IMR-90 (cell line): ENCODE results near the gene ZEB2. TPM values are rescaled to one million over a fixed set of nuclear protein-coding genes. Genes with fewer than 3 reads are reported as not detected.

ENCODE experiments used
- ATAC-seq: fragments of 200-7000 bp; cut with Tn5 transposase; 2 replicates; pipeline ENCODE4 v1.9.1; 2020; ENCODE audit warnings: low read depth, mild to moderate bottlenecking, moderate library complexity
- BruUV-seq: library from RNA; stranded (reverse); fragments of 400-500 nt; replicated peaks from 2 replicates; lab custom pipeline; 2021; lab: Mats Ljungman, UMichigan
- CTCF ChIA-PET: fragments of 300-600 bp; formaldehyde crosslinking; extraction: SDS; loops from one replicate; lab custom pipeline; 2021; ENCODE audit warnings: antibody characterized with exemption; lab: Yijun Ruan, JAX
- POLR2A ChIA-PET: fragments of 300-600 bp; sonication (Branson Sonifier 250); formaldehyde crosslinking; loops from one replicate; lab custom pipeline; 2022; ENCODE audit warnings: antibody characterized with exemption; ENCODE audit not compliant: unreplicated experiment; lab: Charles Lee
- DNase-seq: peaks from one replicate; pipeline ENCODE4 v3.0.0; 2013
- H2AFZ ChIP-seq: replicated peaks from 2 replicates; pipeline ENCODE3; 2013; ENCODE audit warnings: low read length, mild to moderate bottlenecking; ENCODE audit not compliant: poor library complexity
- H2AK5ac ChIP-seq: 2 replicates; pipeline ENCODE4 v1.6.1; 2013; ENCODE audit warnings: low read depth, low read length, inconsistent platforms
- H2AK9ac ChIP-seq: replicated peaks from 2 replicates; pipeline ENCODE3; 2013; ENCODE audit warnings: mild to moderate bottlenecking, low read depth, low read length, moderate library complexity; ENCODE audit not compliant: poor library complexity
- H2BK120ac ChIP-seq: 2 replicates; pipeline ENCODE4 v1.6.1; 2013; ENCODE audit warnings: low read depth, low read length, inconsistent platforms
- H2BK15ac ChIP-seq: 3 replicates; pipeline ENCODE4 v1.6.1; 2013; ENCODE audit warnings: low read depth, low read length, inconsistent platforms
- H2BK20ac ChIP-seq: 2 replicates; pipeline ENCODE4 v1.6.1; 2013; ENCODE audit warnings: low read depth, mild to moderate bottlenecking, inconsistent platforms, low read length, moderate library complexity
- H2BK5ac ChIP-seq: 2 replicates; pipeline ENCODE4 v1.6.1; 2013; ENCODE audit warnings: mild to moderate bottlenecking, low read depth, low read length, inconsistent platforms; ENCODE audit not compliant: poor library complexity, severe bottlenecking
- H3K14ac ChIP-seq: replicated peaks from 2 replicates; pipeline ENCODE4 v1.6.1; 2013; ENCODE audit warnings: low read depth, low read length, inconsistent platforms
- H3K18ac ChIP-seq: 2 replicates; pipeline ENCODE4 v1.6.1; 2013; ENCODE audit warnings: low read depth, low read length, control low read depth
- H3K23ac ChIP-seq: 2 replicates; pipeline ENCODE4 v1.6.1; 2013; ENCODE audit warnings: low read depth, low read length, inconsistent platforms
- H3K27ac ChIP-seq: 2 replicates; pipeline ENCODE4 v1.5.1; 2013; ENCODE audit warnings: mild to moderate bottlenecking, control low read depth, low read length; ENCODE audit not compliant: insufficient read depth
- H3K27me3 ChIP-seq: 2 replicates; pipeline ENCODE4 v1.6.1; 2013; ENCODE audit warnings: low read length; ENCODE audit not compliant: control insufficient read depth, insufficient read depth
- H3K36me3 ChIP-seq: 2 replicates; pipeline ENCODE4 v1.6.1; 2013; ENCODE audit warnings: low read length, mixed read lengths; ENCODE audit not compliant: control insufficient read depth, insufficient read depth
- H3K4ac ChIP-seq: 2 replicates; pipeline ENCODE4 v1.6.1; 2013; ENCODE audit warnings: low read depth, low read length, inconsistent platforms
- H3K4me1 ChIP-seq: 2 replicates; pipeline ENCODE4 v1.6.1; 2013; ENCODE audit warnings: low read length, mixed read lengths; ENCODE audit not compliant: control insufficient read depth, insufficient read depth
- H3K4me2 ChIP-seq: 2 replicates; pipeline ENCODE4 v1.6.1; 2013; ENCODE audit warnings: low read depth, mild to moderate bottlenecking, control low read depth, low read length, moderate library complexity
- H3K4me3 ChIP-seq: 2 replicates; pipeline ENCODE4 v1.5.1; 2013; ENCODE audit warnings: low read depth, mild to moderate bottlenecking, control low read depth, low read length, moderate library complexity; ENCODE audit not compliant: insufficient read depth
- H3K56ac ChIP-seq: 2 replicates; pipeline ENCODE4 v1.6.1; 2013; ENCODE audit warnings: low read length, inconsistent platforms; ENCODE audit not compliant: insufficient read depth; ENCODE audit errors: extremely low read depth
- H3K79me1 ChIP-seq, 2 experiments: 2 replicates each; pipeline ENCODE4 v1.6.1; 2013; ENCODE audit warnings: low read length in 2 of 2, inconsistent platforms in 1 of 2, low read depth in 1 of 2
- H3K9ac ChIP-seq: 2 replicates; pipeline ENCODE4 v1.6.1; 2013; ENCODE audit warnings: low read depth, low read length, control low read depth
- H3K9me1 ChIP-seq: 2 replicates; pipeline ENCODE4 v1.6.1; 2013; ENCODE audit warnings: low read length, inconsistent platforms; ENCODE audit not compliant: insufficient read depth
- H3K9me3 ChIP-seq: 2 replicates; pipeline ENCODE4 v1.6.1; 2013; ENCODE audit warnings: low read length; ENCODE audit not compliant: control insufficient read depth, insufficient read depth
- H4K20me1 ChIP-seq: 2 replicates; pipeline ENCODE4 v1.6.1; 2013; ENCODE audit warnings: low read length, inconsistent platforms; ENCODE audit not compliant: insufficient read depth
- H4K5ac ChIP-seq: 2 replicates; pipeline ENCODE4 v1.6.1; 2013; ENCODE audit warnings: mild to moderate bottlenecking, low read depth, low read length, control low read depth
- H4K8ac ChIP-seq, 2 experiments: 2 replicates each; pipeline ENCODE4 v1.6.1; 2013; ENCODE audit warnings: low read depth in 2 of 2, low read length in 2 of 2, control low read depth in 1 of 2, inconsistent platforms in 1 of 2
- H4K91ac ChIP-seq: 2 replicates; pipeline ENCODE4 v1.6.1; 2013; ENCODE audit warnings: low read depth, low read length, inconsistent platforms; ENCODE audit not compliant: insufficient read depth
- CEBPB ChIP-seq: IDR thresholded peaks from 2 replicates; pipeline ENCODE4 v1.6.1; 2012; ENCODE audit warnings: low read depth, low read length, improper control_type of control experiment
- CHD1 ChIP-seq: IDR thresholded peaks from 2 replicates; pipeline ENCODE4 v1.6.1; 2012; ENCODE audit warnings: low read depth, low read length, improper control_type of control experiment
- USF2 ChIP-seq: fragments of 150-350 bp; IDR thresholded peaks from 2 replicates; pipeline ENCODE4 v1.6.1; 2017; ENCODE audit warnings: mild to moderate bottlenecking, antibody characterized with exemption, low read length, low read depth
- WGBS, 2 experiments: methylation state at CpG; one replicate each; pipeline versions ENCODE4 v1.1.5 to v1.1.7; 2013; ENCODE audit warnings: missing lambda C conversion rate in 2 of 2; ENCODE audit not compliant: insufficient read length in 1 of 2; ENCODE audit errors: extremely low coverage in 2 of 2; 5-methylcytosine and 5-hydroxymethylcytosine counted together
- dilution Hi-C: fragments of 300-500 bp; cut with HindIII; formaldehyde crosslinking; loops from one replicate; pipeline ENCODE4 v1.14.3; 2018; ENCODE audit warnings: low sequenced_read_pairs; ENCODE audit not compliant: unreplicated experiment
- in situ Hi-C: fragments of 300-500 bp; cut with MboI; formaldehyde crosslinking; loops from 3 replicates; pipeline ENCODE4 v1.14.3; 2019; ENCODE audit warnings: low sequenced_read_pairs, inconsistent platforms, mixed read lengths
- intact Hi-C: fragments of 100-400 bp; cut with micrococcal nuclease; formaldehyde crosslinking; loops from 2 replicates; pipeline ENCODE4 v1.10.0; 2022
- polyA plus RNA-seq, 3 experiments: library from polyadenylated mRNA; depleted of rRNA; stranded (reverse); fragments of >200 nt; gene quantifications; 2 replicates each; pipeline ENCODE4 v1.2.3, GENCODE V29; 2012; ENCODE audit warnings: low replicate concordance in 1 of 3
- total RNA-seq: library from RNA; depleted of rRNA; stranded (reverse); fragments of >200 nt; gene quantifications from 2 replicates; pipeline ENCODE4 v1.2.3, GENCODE V29; 2012
- TF ChIP-seq, protein P1 (sequence below): conservative IDR thresholded peaks from 2 replicates; pipeline ENCODE4 v1.5.1; 2012; ENCODE audit warnings: mild to moderate bottlenecking, low read depth, low read length, improper control_type of control experiment

The ZEB2 gene
- total and polyA plus RNA-seq, 2 of the 4 experiments (the other 2 are of a cell fraction): 22.4 to 50.9 TPM

- dilution Hi-C loops: no loop called here
- Histone ChIP-seq H3K9ac (no peak overlapping the region), H2AK9ac (no peak overlapping the region), H2AK5ac (no peak overlapping the region), H2AFZ (no peak overlapping the region), H2BK120ac (no peak overlapping the region), H3K36me3 (peaks cover 2% of the 10 kb centered on the region; the same call in 1 of the 2 replicates), H2BK20ac (no peak overlapping the region), H3K27me3 (no peaks in the 10 kb centered on the region), H2BK5ac (no peak overlapping the region), H3K79me1 (peaks cover 42 to 65% of the 10 kb centered on the region in 2 experiments), H3K56ac (no peak overlapping the region), H3K4me1 (peaks cover 17% of the 10 kb centered on the region), H4K91ac (no peak overlapping the region), H3K4me3 (no peak overlapping the region), H3K18ac (no peak overlapping the region), H3K23ac (peak overlapping the region; percentile 84; the same call in 1 of the 2 replicates), H4K5ac (no peak overlapping the region), H3K9me1 (peaks cover 4% of the 10 kb centered on the region), H3K4ac (no peak overlapping the region), H3K9me3 (no peaks in the 10 kb centered on the region), H3K4me2 (no peak overlapping the region), H4K20me1 (no peaks in the 10 kb centered on the region), H2BK15ac (no peak overlapping the region), H3K14ac (no peak overlapping the region), H3K27ac (no peak overlapping the region), H4K8ac (no peak overlapping the region)
- no peak for ATAC-seq
- WGBS, 2 experiments: no CpG with 5 or more reads among the region's 2 CpGs
- TF ChIP-seq USF2 (no peak), CEBPB (0 out of 2 replicates have a peak, but pooled peaks have one; percentile 6), CHD1 (no peak)
- TF ChIP-seq, protein P1, sequence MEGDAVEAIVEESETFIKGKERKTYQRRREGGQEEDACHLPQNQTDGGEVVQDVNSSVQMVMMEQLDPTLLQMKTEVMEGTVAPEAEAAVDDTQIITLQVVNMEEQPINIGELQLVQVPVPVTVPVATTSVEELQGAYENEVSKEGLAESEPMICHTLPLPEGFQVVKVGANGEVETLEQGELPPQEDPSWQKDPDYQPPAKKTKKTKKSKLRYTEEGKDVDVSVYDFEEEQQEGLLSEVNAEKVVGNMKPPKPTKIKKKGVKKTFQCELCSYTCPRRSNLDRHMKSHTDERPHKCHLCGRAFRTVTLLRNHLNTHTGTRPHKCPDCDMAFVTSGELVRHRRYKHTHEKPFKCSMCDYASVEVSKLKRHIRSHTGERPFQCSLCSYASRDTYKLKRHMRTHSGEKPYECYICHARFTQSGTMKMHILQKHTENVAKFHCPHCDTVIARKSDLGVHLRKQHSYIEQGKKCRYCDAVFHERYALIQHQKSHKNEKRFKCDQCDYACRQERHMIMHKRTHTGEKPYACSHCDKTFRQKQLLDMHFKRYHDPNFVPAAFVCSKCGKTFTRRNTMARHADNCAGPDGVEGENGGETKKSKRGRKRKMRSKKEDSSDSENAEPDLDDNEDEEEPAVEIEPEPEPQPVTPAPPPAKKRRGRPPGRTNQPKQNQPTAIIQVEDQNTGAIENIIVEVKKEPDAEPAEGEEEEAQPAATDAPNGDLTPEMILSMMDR: no peak
- BruUV-seq: no TSS peak
- intact Hi-C loops: no loop called here
- POLR2A ChIA-PET: no interaction called here
- DNase-seq: no peak
- in situ Hi-C loops: no loop called here
- CTCF ChIA-PET: interaction anchor here (0.6 to 1.0 kb wide), 2 partner anchors 12 to 31 kb away, joined by 3 to 4 read pairs; no protein-coding TSS in a partner anchor
Observed at GRCh38 chr2:144451443-144451842, 68.5 kb downstream of the ZEB2 start.
